Subcutaneous abdominal adipose tissue (tissue), 5 donors: Measurements from ENCODE around the gene CCDC47.
A peak's percentile ranks its signal among the peaks of the same experiment; 100 is the strongest.

Source experiments
- H3K27ac ChIP-seq: one replicate; pipeline ENCODE4 v1.7.0; 2013; ENCODE audit warnings: low read depth, mild to moderate bottlenecking, inconsistent platforms, low read length, moderate library complexity
- H3K27me3 ChIP-seq, 5 donors: one replicate each; pipeline ENCODE4 v1.7.0; 2013; ENCODE audit warnings: low read length in 5 of 5, inconsistent platforms in 1 of 5; ENCODE audit not compliant: control insufficient read depth in 5 of 5, insufficient read depth in 4 of 5
- H3K36me3 ChIP-seq, 5 donors: one replicate each; pipeline ENCODE4 v1.7.0; 2013; ENCODE audit warnings: low read length in 5 of 5; ENCODE audit not compliant: control insufficient read depth in 5 of 5, insufficient read depth in 5 of 5
- H3K4me1 ChIP-seq, 5 donors: one replicate each; pipeline ENCODE4 v1.7.0; 2013; ENCODE audit warnings: low read length in 5 of 5, mild to moderate bottlenecking in 3 of 5, moderate library complexity in 1 of 5; ENCODE audit not compliant: control insufficient read depth in 5 of 5, insufficient read depth in 5 of 5
- H3K4me3 ChIP-seq, 5 donors: one replicate each; pipeline ENCODE4 v1.7.0; 2013; ENCODE audit warnings: low read length in 5 of 5, low read depth in 1 of 5
- H3K9ac ChIP-seq, 5 donors: one replicate each; pipeline ENCODE4 v1.7.0; 2013; ENCODE audit warnings: low read length in 5 of 5, mild to moderate bottlenecking in 4 of 5, moderate library complexity in 3 of 5
- H3K9me3 ChIP-seq, 5 donors: one replicate each; pipeline ENCODE4 v1.7.0; 2013; ENCODE audit warnings: low read length in 5 of 5; ENCODE audit not compliant: control insufficient read depth in 5 of 5
- donor health status: healthy.
- donor health status: healthy.
- donor health status: healthy.
- donor health status: healthy.
- donor health status: healthy.

Gene CCDC47, protein sequence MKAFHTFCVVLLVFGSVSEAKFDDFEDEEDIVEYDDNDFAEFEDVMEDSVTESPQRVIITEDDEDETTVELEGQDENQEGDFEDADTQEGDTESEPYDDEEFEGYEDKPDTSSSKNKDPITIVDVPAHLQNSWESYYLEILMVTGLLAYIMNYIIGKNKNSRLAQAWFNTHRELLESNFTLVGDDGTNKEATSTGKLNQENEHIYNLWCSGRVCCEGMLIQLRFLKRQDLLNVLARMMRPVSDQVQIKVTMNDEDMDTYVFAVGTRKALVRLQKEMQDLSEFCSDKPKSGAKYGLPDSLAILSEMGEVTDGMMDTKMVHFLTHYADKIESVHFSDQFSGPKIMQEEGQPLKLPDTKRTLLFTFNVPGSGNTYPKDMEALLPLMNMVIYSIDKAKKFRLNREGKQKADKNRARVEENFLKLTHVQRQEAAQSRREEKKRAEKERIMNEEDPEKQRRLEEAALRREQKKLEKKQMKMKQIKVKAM

DNA sequence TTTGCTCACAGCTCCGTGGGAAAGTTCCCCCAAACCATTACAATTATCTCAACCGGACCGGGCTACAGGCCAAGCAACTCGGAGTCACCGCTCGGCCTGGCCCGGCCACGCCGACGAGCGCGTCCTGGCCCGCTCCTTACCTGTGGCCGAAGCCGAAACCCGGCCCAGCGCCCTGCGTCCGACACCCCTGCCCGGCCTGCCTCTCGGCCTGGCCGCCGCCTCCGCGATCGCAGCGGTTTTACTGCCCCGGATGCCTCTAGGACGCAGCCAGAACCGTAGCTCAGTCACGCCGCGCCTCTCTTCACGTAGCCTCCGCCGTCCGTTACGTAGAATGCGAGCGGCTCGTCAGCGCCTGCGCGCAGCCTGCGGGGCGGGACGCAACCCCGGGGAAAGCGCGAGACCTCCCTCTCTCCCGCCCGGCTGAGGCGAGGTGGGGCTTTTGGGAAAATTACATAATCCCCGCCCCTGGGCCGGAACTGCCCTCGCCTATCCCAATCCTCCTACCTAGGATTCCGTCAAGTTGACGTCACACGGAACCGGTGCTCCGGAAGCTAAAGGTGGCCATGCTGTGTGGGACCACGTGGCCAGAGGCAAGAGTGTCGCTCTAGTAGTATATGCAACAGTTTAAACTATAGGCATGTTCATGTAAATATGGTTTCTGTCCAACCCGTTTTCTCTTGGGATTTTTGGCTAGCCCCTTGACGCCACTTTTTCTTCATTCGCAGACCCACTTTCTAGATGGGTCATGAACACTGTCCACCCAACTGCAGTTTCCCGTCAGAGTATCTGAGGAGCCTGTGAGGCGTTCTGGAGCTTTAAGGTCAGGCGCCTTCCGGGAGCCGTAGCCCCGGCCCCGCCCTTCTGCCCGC is at the start of gene CCDC47:
Gene CCDC47 (minus strand): TSS at position 326 of the 869 bp plus-strand sequence. CDS start 7,422 bp downstream, outside the sequence.
- Histone ChIP-seq H3K4me3 (peak within 1 kb of the TSS; percentile 79 to 96 (median 89)), H3K9me3 (no peaks in the 10 kb centered on the region), H3K27ac (peak within 1 kb of the TSS; percentile 98), H3K4me1 (peaks cover 20 to 49% (median 48%) of the 10 kb centered on the region in 5 donors), H3K9ac (peak within 1 kb of the TSS; percentile 93 to 97 (median 97)), H3K36me3 (peaks cover 4 to 9% (median 5%) of the 10 kb centered on the region in 5 donors), H3K27me3 (peaks cover 0 to 6% (median 0%) of the 10 kb centered on the region in 5 donors)

DNA sequence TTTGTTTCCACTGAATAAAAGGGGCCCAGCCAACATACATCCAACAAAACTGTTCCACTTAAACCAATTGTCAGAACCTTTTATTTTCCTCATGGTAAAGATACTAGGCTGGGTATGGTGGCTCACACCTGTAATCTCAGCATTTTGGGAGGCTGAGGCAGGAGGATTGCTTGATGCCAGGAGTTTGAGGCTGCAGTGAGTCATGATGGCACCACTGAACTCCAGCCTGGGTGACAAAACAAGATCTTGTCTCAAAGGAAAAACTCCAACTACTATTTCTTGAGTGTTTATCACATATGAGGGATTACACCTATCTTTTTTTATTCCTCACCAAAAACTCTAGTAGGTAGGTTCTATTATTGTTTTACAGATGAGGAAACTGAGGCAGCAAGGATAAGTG is 49.1 kb upstream of the CCDC47 start:
- H3K4me1 ChIP-seq = peaks cover 4 to 22% (median 15%) of the 10 kb centered on the region in 5 donors
- peaks cover 25 to 81% (median 80%) of the 10 kb centered on the region in 5 donors for H3K36me3 ChIP-seq
- no peak overlapping the region for H3K4me3 ChIP-seq
- no peak overlapping the region for H3K9ac ChIP-seq
- H3K9me3 ChIP-seq = no peaks in the 10 kb centered on the region
- no peaks in the 10 kb centered on the region for H3K27me3 ChIP-seq
- H3K27ac ChIP-seq = no peak overlapping the region

- no peaks in the 10 kb centered on the region for H3K27me3 ChIP-seq
- H3K4me3 ChIP-seq = no peak overlapping the region
- H3K4me1 ChIP-seq = peaks cover 4 to 22% (median 15%) of the 10 kb centered on the region in 5 donors
- H3K9ac ChIP-seq = no peak overlapping the region
- no peaks in the 10 kb centered on the region for H3K9me3 ChIP-seq
- H3K36me3 ChIP-seq = peaks cover 31 to 89% (median 87%) of the 10 kb centered on the region in 5 donors
- H3K27ac ChIP-seq = no peak overlapping the region
Measured at GRCh38 chr17:63821804-63822203, 48.4 kb upstream of the CCDC47 start.

GRCh38 chr17:63820963-63821561 is 47.7 kb upstream of the CCDC47 start:
- peaks cover 38 to 96% (median 95%) of the 10 kb centered on the region in 5 donors for H3K36me3 ChIP-seq
- H3K27ac ChIP-seq = no peak overlapping the region
- no peak overlapping the region for H3K4me3 ChIP-seq
- H3K9me3 ChIP-seq = no peaks in the 10 kb centered on the region
- H3K4me1 ChIP-seq = peaks cover under 1 to 16% (median 9%) of the 10 kb centered on the region in 5 donors
- H3K27me3 ChIP-seq = no peaks in the 10 kb centered on the region
- H3K9ac ChIP-seq = no peak overlapping the region

GRCh38 chr17:63819585-63820537 is 46.5 kb upstream of the CCDC47 start:
- Histone ChIP-seq H3K4me3 (no peak overlapping the region), H3K36me3 (peaks cover 46 to 98% (median 97%) of the 10 kb centered on the region in 5 donors), H3K27ac (peak overlapping the region; percentile 0), H3K4me1 (peaks cover 0 to 10% (median 0%) of the 10 kb centered on the region in 5 donors), H3K9ac (peak overlapping the region in 1 of 5 donors; percentile 18), H3K9me3 (no peaks in the 10 kb centered on the region), H3K27me3 (no peaks in the 10 kb centered on the region)

DNA sequence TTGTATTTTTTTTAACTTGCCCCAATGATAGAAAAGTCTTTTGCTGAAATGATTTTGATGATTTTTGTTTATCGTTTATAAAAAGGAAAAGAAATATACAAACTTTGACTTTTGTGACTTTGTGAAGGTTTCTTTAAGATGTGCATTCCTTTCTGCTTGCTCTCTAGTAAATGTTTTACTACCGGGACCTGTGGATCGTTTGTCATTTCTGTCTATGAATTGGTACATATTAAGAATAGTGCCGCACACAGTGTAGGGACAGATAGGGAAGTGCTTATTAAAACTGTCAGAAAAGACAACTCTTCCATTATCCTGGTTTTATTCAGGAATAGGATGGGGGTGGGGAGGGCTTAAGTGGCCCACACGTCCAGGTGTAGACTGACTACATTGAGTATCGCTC is 45.7 kb upstream of the CCDC47 start:
- Histone ChIP-seq H3K4me3 (no peak overlapping the region), H3K27ac (peak overlapping the region; percentile 0), H3K9ac (peak overlapping the region in 1 of 5 donors; percentile 18), H3K4me1 (peaks cover 0 to 10% (median 0%) of the 10 kb centered on the region in 5 donors), H3K9me3 (no peaks in the 10 kb centered on the region), H3K27me3 (no peaks in the 10 kb centered on the region), H3K36me3 (peaks cover 47 to 98% (median 96%) of the 10 kb centered on the region in 5 donors)

DNA sequence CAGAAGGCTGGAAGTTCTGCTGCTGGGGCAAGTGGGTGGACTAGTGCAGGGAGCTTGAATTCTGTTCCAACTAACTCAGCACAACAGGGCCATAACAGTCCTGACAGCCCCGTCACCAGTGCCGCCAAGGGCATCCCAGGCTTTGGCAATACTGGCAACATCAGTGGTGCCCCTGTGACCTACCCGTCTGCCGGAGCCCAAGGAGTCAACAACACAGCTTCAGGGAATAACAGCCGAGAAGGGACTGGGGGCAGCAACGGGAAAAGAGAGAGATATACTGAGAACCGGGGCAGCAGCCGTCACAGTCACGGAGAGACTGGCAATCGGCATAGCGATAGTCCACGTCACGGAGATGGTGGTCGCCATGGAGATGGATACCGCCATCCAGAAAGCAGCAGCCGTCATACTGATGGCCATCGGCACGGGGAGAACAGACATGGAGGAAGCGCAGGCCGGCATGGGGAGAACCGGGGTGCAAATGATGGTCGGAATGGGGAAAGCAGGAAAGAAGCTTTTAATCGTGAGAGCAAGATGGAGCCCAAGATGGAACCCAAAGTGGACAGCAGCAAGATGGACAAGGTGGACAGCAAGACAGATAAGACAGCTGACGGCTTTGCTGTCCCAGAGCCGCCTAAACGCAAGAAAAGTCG is 44.5 kb upstream of the CCDC47 start:
- H3K4me3 ChIP-seq = no peak overlapping the region

GRCh38 chr17:63816669-63817068 is 43.3 kb upstream of the CCDC47 start:
- H3K9me3 ChIP-seq = no peaks in the 10 kb centered on the region

More for the DNA sequence above, 44.5 kb upstream of the CCDC47 start:
- no peak overlapping the region for H3K27ac ChIP-seq
- no peaks in the 10 kb centered on the region for H3K9me3 ChIP-seq
- H3K4me1 ChIP-seq = peaks cover 0 to 10% (median 0%) of the 10 kb centered on the region in 5 donors
- H3K9ac ChIP-seq = no peak overlapping the region
- no peaks in the 10 kb centered on the region for H3K27me3 ChIP-seq
- peaks cover 48 to 99% (median 97%) of the 10 kb centered on the region in 5 donors for H3K36me3 ChIP-seq

More at GRCh38 chr17:63816669-63817068, 43.3 kb upstream of the CCDC47 start:
- Histone ChIP-seq H3K27ac (no peak overlapping the region), H3K4me1 (peaks cover 0 to 10% (median 0%) of the 10 kb centered on the region in 5 donors), H3K27me3 (no peaks in the 10 kb centered on the region), H3K4me3 (no peak overlapping the region), H3K9ac (no peak overlapping the region), H3K36me3 (peaks cover 45 to 99% (median 97%) of the 10 kb centered on the region in 5 donors)
